ACHN (cell line): ENCODE data around the gene PLOD2.

Experiments used
- DNase-seq: peaks from one replicate; pipeline ENCODE4 v3.0.0-alpha.2; 2015
- in situ Hi-C: cut with HindIII; loops from 2 replicates; pipeline ENCODE4 v1.10.0; 2017; ENCODE audit warnings: low sequenced_read_pairs, low pct_ligation_motif_present, low pct_unique_long_range_greater_than_20kb

Gene PLOD2

GRCh38 chr3:146024260-146024659 is 136.7 kb downstream of the PLOD2 start:
- no peak for DNase-seq
- in situ Hi-C loops = no loop called here

- in situ Hi-C loops = no loop called here
- no peak for DNase-seq
Measured at GRCh38 chr3:146020969-146021368, 140.0 kb downstream of the PLOD2 start.

- DNase-seq = no peak
- in situ Hi-C loops = no loop called here
Measured at GRCh38 chr3:146019508-146019907, 141.5 kb downstream of the PLOD2 start.
